ENCODE results near the gene ABCE1. TPM values are rescaled to one million over a fixed set of nuclear protein-coding genes. Genes with fewer than 3 reads are reported as not detected.

ABCE1 gene
- 10 to 100 TPM; 47.2 to 50.4 TPM for total RNA-seq

- H3K9me3 ChIP-seq, result no peaks in the 10 kb centered on the region
- H3K4me1 ChIP-seq, result peaks cover 47% of the 10 kb centered on the region
- TF ChIP-seq, protein P1, sequence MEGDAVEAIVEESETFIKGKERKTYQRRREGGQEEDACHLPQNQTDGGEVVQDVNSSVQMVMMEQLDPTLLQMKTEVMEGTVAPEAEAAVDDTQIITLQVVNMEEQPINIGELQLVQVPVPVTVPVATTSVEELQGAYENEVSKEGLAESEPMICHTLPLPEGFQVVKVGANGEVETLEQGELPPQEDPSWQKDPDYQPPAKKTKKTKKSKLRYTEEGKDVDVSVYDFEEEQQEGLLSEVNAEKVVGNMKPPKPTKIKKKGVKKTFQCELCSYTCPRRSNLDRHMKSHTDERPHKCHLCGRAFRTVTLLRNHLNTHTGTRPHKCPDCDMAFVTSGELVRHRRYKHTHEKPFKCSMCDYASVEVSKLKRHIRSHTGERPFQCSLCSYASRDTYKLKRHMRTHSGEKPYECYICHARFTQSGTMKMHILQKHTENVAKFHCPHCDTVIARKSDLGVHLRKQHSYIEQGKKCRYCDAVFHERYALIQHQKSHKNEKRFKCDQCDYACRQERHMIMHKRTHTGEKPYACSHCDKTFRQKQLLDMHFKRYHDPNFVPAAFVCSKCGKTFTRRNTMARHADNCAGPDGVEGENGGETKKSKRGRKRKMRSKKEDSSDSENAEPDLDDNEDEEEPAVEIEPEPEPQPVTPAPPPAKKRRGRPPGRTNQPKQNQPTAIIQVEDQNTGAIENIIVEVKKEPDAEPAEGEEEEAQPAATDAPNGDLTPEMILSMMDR (IDR thresholded peaks at IDR 0.05), result peak in 4 of 7 experiments; percentile 15 to 23 (median 18)
- peak; percentile 44 to 83 (median 78) for TF ChIP-seq POLR2A (IDR thresholded peaks at IDR 0.05)
- intact Hi-C loops (cut with DNase I), result no loop called here
- H3K27me3 ChIP-seq, result no peaks in the 10 kb centered on the region
- peak within 1 kb of the TSS; percentile 74 to 94 (median 88) for H3K27ac ChIP-seq
- ATAC-seq (peak; percentile 98), DNase-seq (peak; percentile 97 to 98 (median 98))
- no peaks in the 10 kb centered on the region for H3K36me3 ChIP-seq (replicated peaks in 1 of 2; ENCODE audit: insufficient read depth in 1 of 2, low read depth in 2 of 2)
- 1% methylated on average over 23 to 67 of the region's 67 CpGs for WGBS, 2 donors
- peak within 1 kb of the TSS; percentile 50 to 71 for H3K4me3 ChIP-seq
Observed at GRCh38 chr4:145097821-145098674, at the start of gene ABCE1, which contains the start of gene ANAPC10. Gene ABCE1 (plus strand): TSS chr4:145098311. CDS start chr4:145104413, 6,102 bp downstream. Gene ANAPC10 (minus strand): TSS chr4:145098196. CDS start chr4:145096099, 2,097 bp downstream.

- DNase-seq, result no peak
- no peak for ATAC-seq
- Histone ChIP-seq H3K36me3 (replicated peaks in 1 of 2; ENCODE audit: insufficient read depth in 1 of 2, low read depth in 2 of 2) (no peaks in the 10 kb centered on the region), H3K27me3 (no peaks in the 10 kb centered on the region), H3K4me3 (no peak overlapping the region), H3K9me3 (no peaks in the 10 kb centered on the region), H3K27ac (no peak overlapping the region), H3K4me1 (no peaks in the 10 kb centered on the region)
- TF ChIP-seq POLR2A (IDR thresholded peaks at IDR 0.05), result no peak
- TF ChIP-seq, protein P1 (IDR thresholded peaks at IDR 0.05), result no peak
- intact Hi-C loops (cut with DNase I), result no loop called here
Observed at GRCh38 chr4:145048817-145049216, 49.3 kb upstream of the ABCE1 start.

DNA sequence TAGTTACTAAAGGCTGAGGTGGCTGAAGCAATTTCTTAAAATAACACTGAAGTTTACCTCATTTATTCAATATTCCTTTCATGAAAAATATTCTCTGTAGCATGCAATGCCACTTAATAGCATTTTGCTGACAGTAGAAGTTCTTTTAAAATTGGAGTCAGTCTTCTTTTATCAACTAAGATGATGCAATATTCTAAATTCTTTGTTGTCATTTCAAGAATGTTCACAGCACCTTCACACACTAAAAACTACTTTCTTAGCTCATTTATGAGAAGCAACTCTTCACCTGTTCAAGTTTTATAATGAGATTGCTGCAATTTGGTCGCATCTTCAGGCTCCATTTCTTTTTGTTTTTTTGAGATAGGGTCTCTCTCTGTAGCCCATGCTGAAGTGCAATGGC is 48.9 kb upstream of the ABCE1 start:
- Histone ChIP-seq H3K9me3 (no peaks in the 10 kb centered on the region), H3K36me3 (replicated peaks in 1 of 2; ENCODE audit: insufficient read depth in 1 of 2, low read depth in 2 of 2) (no peaks in the 10 kb centered on the region), H3K27me3 (no peaks in the 10 kb centered on the region), H3K27ac (no peak overlapping the region), H3K4me3 (no peak overlapping the region), H3K4me1 (no peaks in the 10 kb centered on the region)
- WGBS, 2 donors, result 91 to 94% methylated on average over 1 of the region's 1 CpG
- ATAC-seq (no peak), DNase-seq (no peak)
- intact Hi-C loops (cut with DNase I), result no loop called here
- TF ChIP-seq POLR2A (IDR thresholded peaks at IDR 0.05), result no peak
- TF ChIP-seq, protein P1 (IDR thresholded peaks at IDR 0.05), result no peak

GRCh38 chr4:145055533-145056257 is 42.4 kb upstream of the ABCE1 start:
- Histone ChIP-seq H3K9me3 (no peaks in the 10 kb centered on the region), H3K4me1 (no peaks in the 10 kb centered on the region), H3K4me3 (no peak overlapping the region), H3K36me3 (replicated peaks in 1 of 2; ENCODE audit: insufficient read depth in 1 of 2, low read depth in 2 of 2) (no peaks in the 10 kb centered on the region), H3K27me3 (no peaks in the 10 kb centered on the region), H3K27ac (no peak overlapping the region)
- intact Hi-C loops (cut with DNase I), result loop anchor here (10.0 kb wide), 1 partner anchor 881 kb away; no protein-coding TSS in a partner anchor
- TF ChIP-seq, protein P1 (IDR thresholded peaks at IDR 0.05), result no peak
- TF ChIP-seq POLR2A (IDR thresholded peaks at IDR 0.05), result no peak
- DNase-seq, result no peak
- 90 to 95% methylated on average over 5 of the region's 5 CpGs for WGBS, 2 donors
- no peak for ATAC-seq
